Hippocampal formation (tissue), 2 donors: ENCODE measurements around the gene IRS2.

Experiments
- DNase-seq, 2 donors: peaks; one replicate each; lab custom pipeline; 2025; lab: John Stamatoyannopoulos, UW

IRS2 gene

GRCh38 chr13:109802936-109803335, 16.6 kb upstream of the IRS2 start:
- DNase-seq = no peak

GRCh38 chr13:109795011-109795410, 8.6 kb upstream of the IRS2 start:
- no peak for DNase-seq

GRCh38 chr13:109794095-109794494, 7.7 kb upstream of the IRS2 start:
- DNase-seq = no peak

- DNase-seq = no peak
Observed at GRCh38 chr13:109792416-109793059, 6.2 kb upstream of the IRS2 start.

GRCh38 chr13:109790942-109791605, 4.7 kb upstream of the IRS2 start:
- DNase-seq = peak; percentile 48 to 63

GRCh38 chr13:109790086-109790485, 3.7 kb upstream of the IRS2 start:
- no peak for DNase-seq

- no peak for DNase-seq
Observed at GRCh38 chr13:109789262-109789661, 2.9 kb upstream of the IRS2 start.

GRCh38 chr13:109788372-109789111, 2.2 kb upstream of the IRS2 start:
- DNase-seq = no peak

GRCh38 chr13:109787135-109787954, 962 bp upstream of the IRS2 start:
- no peak for DNase-seq

- no peak for DNase-seq
Observed at GRCh38 chr13:109785892-109786450, 412 bp downstream of the IRS2 start.

- DNase-seq = peak in 1 of 2 donors; percentile 39
Observed at GRCh38 chr13:109785141-109785891, 1.1 kb downstream of the IRS2 start.

- DNase-seq = peak; percentile 41 to 69
Observed at GRCh38 chr13:109784590-109785140, 1.7 kb downstream of the IRS2 start.

- no peak for DNase-seq
Observed at GRCh38 chr13:109783815-109784589, 2.4 kb downstream of the IRS2 start.

- no peak for DNase-seq
Observed at GRCh38 chr13:109783447-109783814, 3.0 kb downstream of the IRS2 start.

- DNase-seq = no peak
Observed at GRCh38 chr13:109782823-109783431, 3.5 kb downstream of the IRS2 start.

- no peak for DNase-seq
Observed at GRCh38 chr13:109782066-109782822, 4.1 kb downstream of the IRS2 start.

- no peak for DNase-seq
Observed at GRCh38 chr13:109781384-109782065, 4.9 kb downstream of the IRS2 start.

GRCh38 chr13:109780845-109781383, 5.5 kb downstream of the IRS2 start:
- no peak for DNase-seq
